ENCODE measurements around the gene UACA. TPM values are rescaled to one million over a fixed set of nuclear protein-coding genes. Genes with fewer than 3 reads are reported as not detected.

UACA gene
- total and polyA plus RNA-seq, 2 donors (not counting 3 experiments of a cell fraction or from before 2014, with no cell fraction given), result 167 to 292 TPM

DNA sequence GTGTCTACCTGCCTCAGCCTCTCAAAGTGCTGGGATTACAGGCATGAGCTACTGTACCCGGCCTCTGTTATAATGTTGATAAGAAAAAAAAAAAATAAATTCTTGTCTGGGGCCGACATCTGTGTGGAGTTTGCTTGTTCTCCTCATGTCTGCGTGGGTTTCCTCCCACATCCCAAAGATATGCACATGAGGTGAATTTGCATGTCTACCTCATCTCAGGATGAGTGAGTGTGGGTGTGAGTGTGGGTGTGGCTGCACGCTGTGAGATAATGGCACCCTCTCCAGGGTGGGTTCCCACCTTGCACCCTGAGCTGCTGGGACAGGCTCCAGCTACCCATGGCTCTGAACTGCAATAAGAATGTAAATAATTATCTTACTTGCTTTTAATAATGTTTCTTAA lies 25.9 kb upstream of the UACA start:
- dilution Hi-C loops (cut with MboI; ENCODE audit: extremely low pct_ligation_motif_present, low sequenced_read_pairs) (no loop called here), intact Hi-C loops (cut with micrococcal nuclease) (no loop called here)
- Histone ChIP-seq H3K27ac (ENCODE audit: insufficient read depth, low read depth, low read length) (no peak overlapping the region), H3K27me3 (ENCODE audit: control insufficient read depth in 2 of 2, insufficient read depth in 2 of 2, low read length in 2 of 2) (no peaks in the 10 kb centered on the region), H3K4me1 (ENCODE audit: control insufficient read depth, extremely low read depth, insufficient read depth, low read length) (peaks cover 20% of the 10 kb centered on the region), H3K4me2 (ENCODE audit: insufficient read depth, low read length) (no peak overlapping the region), H3K4me3 (replicated peaks in 1 of 3; ENCODE audit: insufficient read depth in 1 of 3, low read depth in 1 of 3, low read length in 3 of 3) (no peak overlapping the region), H2AFZ (ENCODE audit: low read depth, low read length) (no peak overlapping the region), H3K9me3 (replicated peaks; ENCODE audit: control insufficient read depth, insufficient read depth, low read length) (no peaks in the 10 kb centered on the region), H3K36me3 (ENCODE audit: control insufficient read depth in 2 of 2, extremely low read depth in 1 of 2, insufficient read depth in 2 of 2, low read length in 2 of 2) (no peaks in the 10 kb centered on the region), H3K9me1 (replicated peaks; ENCODE audit: control insufficient read depth, extremely low read depth, insufficient read depth, low read length) (no peaks in the 10 kb centered on the region), H4K20me1 (replicated peaks; ENCODE audit: control insufficient read depth, extremely low read depth, insufficient read depth, low read length) (no peaks in the 10 kb centered on the region), H3K9ac (replicated peaks; ENCODE audit: extremely low read depth, insufficient read depth, low read length) (no peak overlapping the region), H3K79me2 (ENCODE audit: control insufficient read depth, insufficient read depth, low read length) (no peaks in the 10 kb centered on the region)
- no peak for TF ChIP-seq MAX (IDR thresholded peaks at IDR 0.05; ENCODE audit: insufficient read depth, insufficient read length)
- TF ChIP-seq FOS (IDR thresholded peaks at IDR 0.05; ENCODE audit: borderline replicate concordance, insufficient read depth, low read length), result no peak
- TF ChIP-seq POLR2A (IDR thresholded peaks at IDR 0.05; ENCODE audit: low read depth, low read length), result no peak
- no peak for TF ChIP-seq JUN (IDR thresholded peaks at IDR 0.05; ENCODE audit: borderline replicate concordance, insufficient read depth, insufficient read length, low read depth)
- TF ChIP-seq MYC (IDR thresholded peaks at IDR 0.05; ENCODE audit: low read depth, low read length), result no peak
- TF ChIP-seq EZH2 (IDR thresholded peaks at IDR 0.05; ENCODE audit: borderline replicate concordance, low read depth, low read length, severe bottlenecking), result no peak
- TF ChIP-seq CTCF (IDR thresholded peaks at IDR 0.05; ENCODE audit: extremely low read depth in 1 of 2, insufficient read depth in 1 of 2, low read depth in 1 of 2, low read length in 2 of 2), result no peak
- no peak for TF ChIP-seq POLR2AphosphoS5 (IDR thresholded peaks at IDR 0.05; ENCODE audit: insufficient read depth, low read depth, low read length)
- TF ChIP-seq GATA2 (IDR thresholded peaks at IDR 0.05; ENCODE audit: insufficient read depth, insufficient read length, low read depth, low read length), result no peak
- DNase-seq (ENCODE audit: low read depth, low spot score), result no peak
- FAIRE-seq, result no peak
- ChIA-PET CTCF (interaction anchor here (1.0 kb wide), 2 partner anchors 11 to 23 kb away, joined by 3 read pairs; no protein-coding TSS in a partner anchor), POLR2A (no interaction called here)
- BruUV-seq (replicated peaks), result no TSS peak
